GM12875 (cell line): Measurements from ENCODE around the gene ST14.

ENCODE experiments used
- H3K4me3 ChIP-seq: one replicate; pipeline ENCODE4 v1.5.1; 2011; ENCODE audit warnings: low read depth, low read length, control low read depth
- CTCF ChIP-seq: IDR thresholded peaks from 2 replicates; pipeline ENCODE4 v1.5.1; 2011; ENCODE audit warnings: low read depth, mild to moderate bottlenecking, control low read depth, inconsistent platforms, low read length, moderate library complexity, borderline replicate concordance; ENCODE audit not compliant: insufficient read depth

Gene ST14

DNA sequence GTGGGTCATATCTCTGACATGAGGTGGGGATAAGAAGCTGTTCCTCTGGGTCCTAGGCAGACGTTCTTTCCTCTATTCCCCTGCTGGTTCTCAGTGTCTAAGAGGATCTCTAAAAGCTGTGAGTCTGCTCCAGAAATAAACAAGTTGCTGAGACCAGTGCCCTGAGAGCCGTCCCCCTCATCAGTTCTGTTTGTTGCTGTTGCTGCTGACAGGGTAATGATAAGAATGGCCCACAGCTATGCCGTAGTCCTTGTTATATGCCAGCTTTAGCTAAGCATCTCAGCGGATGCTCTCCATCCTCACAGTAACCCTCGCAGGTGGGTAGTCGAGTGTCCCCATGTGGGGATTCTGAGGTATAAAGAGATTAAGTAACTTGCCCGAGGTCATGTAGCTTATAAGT, 23.5 kb upstream of the ST14 start:
- TF ChIP-seq CTCF, result no peak
- H3K4me3 ChIP-seq, result no peak overlapping the region

- H3K4me3 ChIP-seq, result no peak overlapping the region
- TF ChIP-seq CTCF, result no peak
These were observed 21.6 kb upstream of the ST14 start for GRCh38 chr11:130137999-130138398.

GRCh38 chr11:130139401-130139800, 20.2 kb upstream of the ST14 start:
- no peak overlapping the region for H3K4me3 ChIP-seq

DNA sequence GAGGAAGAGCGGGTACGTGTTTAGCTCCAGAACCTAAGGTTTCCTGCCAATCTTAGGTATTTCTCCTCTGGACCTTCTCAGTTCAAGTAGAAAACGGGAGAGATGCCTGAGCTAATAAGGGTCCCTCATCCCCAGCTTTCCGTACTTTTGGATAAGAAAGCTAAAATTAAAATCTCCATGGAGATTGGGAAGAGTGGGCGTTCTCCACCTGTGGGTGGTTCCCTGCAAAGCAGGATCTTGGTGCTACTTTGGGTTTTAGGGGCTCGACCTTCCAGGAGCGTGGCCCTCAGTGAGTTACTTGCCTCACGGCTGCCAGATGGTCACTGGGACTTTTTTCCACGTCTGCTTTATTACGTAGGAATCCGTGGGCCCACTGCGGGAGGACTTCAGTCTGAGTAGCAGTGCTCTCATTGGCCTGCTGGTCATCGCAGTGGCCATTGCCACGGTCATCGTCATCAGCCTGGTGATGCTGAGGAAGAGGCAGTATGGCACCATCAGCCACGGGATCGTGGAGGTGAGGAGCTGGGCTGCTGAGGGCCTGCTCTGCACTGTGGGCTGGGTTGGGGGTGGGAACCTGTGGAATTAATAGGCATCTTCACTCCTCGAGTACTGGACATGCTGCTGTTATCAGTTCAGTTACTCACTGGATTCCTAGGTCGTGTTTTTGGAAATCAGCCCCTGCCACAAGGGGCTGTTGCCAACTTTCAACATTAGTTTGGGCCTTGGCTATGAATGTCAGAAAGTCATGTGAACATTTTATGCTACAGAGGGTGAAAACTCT, 17.8 kb upstream of the ST14 start:
- no peak for TF ChIP-seq CTCF
- no peak overlapping the region for H3K4me3 ChIP-seq

More at GRCh38 chr11:130139401-130139800, 20.2 kb upstream of the ST14 start:
- no peak for TF ChIP-seq CTCF

GRCh38 chr11:130144141-130144540, 15.4 kb upstream of the ST14 start:
- TF ChIP-seq CTCF, result no peak
- H3K4me3 ChIP-seq, result no peak overlapping the region

GRCh38 chr11:130144861-130145281, 14.7 kb upstream of the ST14 start:
- no peak for TF ChIP-seq CTCF
- H3K4me3 ChIP-seq, result no peak overlapping the region

- no peak for TF ChIP-seq CTCF
- no peak overlapping the region for H3K4me3 ChIP-seq
These were observed 14.2 kb upstream of the ST14 start for GRCh38 chr11:130145311-130145812.
